Measurements from ENCODE around the gene RAB11FIP4.

RAB11FIP4 gene

DNA sequence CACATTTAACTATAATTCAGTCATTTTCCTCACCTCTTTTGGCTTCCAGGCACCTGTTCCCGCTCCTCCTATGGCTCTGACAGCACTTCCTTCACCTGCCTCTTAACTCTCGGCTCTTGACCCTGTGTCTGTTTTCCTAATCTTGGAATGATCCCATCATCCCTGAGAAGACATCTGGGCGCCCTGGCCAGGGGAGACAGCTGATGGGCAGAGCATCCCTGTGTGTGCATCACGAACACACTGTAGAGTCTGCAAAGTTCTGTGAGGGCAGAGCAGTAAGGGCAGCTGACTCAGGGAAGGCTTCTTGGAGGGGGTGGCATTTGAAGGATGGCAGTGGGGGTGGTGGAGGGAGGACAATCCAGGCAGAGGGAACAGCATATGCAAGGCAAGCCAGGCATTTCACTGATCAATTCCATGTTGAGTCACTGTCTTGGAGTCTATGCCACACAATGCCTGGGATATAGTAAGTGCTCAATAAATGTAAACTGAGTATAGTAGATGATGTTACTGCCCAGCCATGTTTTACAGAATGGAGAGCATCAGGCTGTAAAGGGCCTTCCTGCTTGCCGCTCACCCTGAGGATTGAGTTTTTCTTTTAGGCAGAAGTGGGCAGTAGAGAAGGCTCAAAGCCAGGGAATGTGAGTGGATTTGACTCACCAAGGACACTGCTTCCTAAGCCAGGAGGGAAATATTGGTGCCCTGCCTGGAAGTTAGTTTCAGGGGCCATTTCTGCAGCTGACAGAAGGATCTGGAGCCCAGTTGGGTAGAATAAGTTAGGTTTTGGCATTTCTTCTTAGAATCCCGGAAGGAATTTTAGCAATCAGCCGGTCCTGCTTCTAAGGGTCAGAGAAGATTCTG is 5.8 kb upstream of the RAB11FIP4 start:
- DNase-seq (ENCODE audit: insufficient read length, low spot score) = no peak
- FAIRE-seq = no peak

GRCh38 chr17:31386542-31387075 is 4.9 kb upstream of the RAB11FIP4 start:
- FAIRE-seq (no peak), DNase-seq (ENCODE audit: insufficient read length, low spot score) (no peak)

DNA sequence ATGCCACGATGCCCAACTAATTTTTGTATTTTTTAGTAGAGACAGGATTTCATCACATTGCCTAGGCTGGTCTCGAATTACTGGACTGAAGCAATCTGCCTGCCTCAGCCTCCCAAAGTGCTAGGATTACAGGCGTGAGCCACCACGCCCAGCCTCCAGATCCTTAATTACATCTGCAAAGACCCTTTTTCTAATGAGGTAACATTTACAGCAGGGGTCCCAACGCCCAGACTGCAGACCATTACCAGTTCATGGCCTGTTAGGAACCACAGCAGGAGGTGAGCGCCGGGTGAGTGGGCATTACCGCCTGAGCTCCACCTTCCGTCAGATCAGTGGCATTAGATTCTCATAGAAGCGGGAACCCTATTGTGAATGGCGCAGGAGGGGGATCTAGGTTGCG is 4.0 kb upstream of the RAB11FIP4 start:
- FAIRE-seq (no peak), DNase-seq (ENCODE audit: insufficient read length, low spot score) (no peak)

GRCh38 chr17:31388351-31388750 is 3.1 kb upstream of the RAB11FIP4 start:
- DNase-seq (ENCODE audit: insufficient read length, low spot score) = no peak

GRCh38 chr17:31388770-31389656 is 2.5 kb upstream of the RAB11FIP4 start:
- DNase-seq (ENCODE audit: insufficient read length, low spot score) (peak; percentile 79), FAIRE-seq (no peak)

More at GRCh38 chr17:31388351-31388750, 3.1 kb upstream of the RAB11FIP4 start:
- FAIRE-seq = no peak

DNA sequence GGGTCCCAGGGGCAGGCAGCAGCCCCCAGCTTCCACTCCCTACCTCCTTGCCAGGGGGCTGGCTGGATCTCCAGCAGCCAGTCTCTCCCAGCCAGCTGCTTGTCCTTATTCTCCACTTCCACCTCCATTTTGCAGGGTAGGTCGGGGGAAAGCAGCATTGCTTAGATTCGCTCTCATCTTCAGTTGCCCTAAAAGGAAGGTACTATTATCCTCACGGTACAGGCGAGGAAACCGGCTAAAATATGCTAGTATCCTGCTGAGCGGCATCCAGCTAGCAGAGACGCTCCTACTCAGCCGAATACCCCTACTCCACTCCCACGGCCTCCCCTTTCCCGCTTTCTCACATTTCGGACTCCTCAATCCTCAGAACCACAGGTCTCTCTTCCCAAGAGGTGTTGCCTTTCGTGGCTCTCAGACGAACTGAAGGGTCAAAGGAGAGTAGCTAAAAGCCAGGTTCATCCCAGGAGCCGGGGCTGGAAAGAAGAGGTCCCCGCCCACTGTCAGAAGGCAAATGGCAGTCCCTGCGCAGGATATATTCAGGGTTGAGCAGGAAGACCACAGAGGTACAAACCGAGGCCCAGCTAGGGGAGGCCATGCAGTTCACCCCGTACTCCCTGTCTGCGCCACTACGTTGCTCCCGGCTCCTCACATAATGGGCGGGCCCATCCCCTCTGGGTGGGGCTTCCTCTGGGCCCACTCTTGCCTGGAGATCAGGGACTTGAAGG is 1.7 kb upstream of the RAB11FIP4 start:
- no peak for DNase-seq (ENCODE audit: insufficient read length, low spot score)
- no peak for FAIRE-seq

DNA sequence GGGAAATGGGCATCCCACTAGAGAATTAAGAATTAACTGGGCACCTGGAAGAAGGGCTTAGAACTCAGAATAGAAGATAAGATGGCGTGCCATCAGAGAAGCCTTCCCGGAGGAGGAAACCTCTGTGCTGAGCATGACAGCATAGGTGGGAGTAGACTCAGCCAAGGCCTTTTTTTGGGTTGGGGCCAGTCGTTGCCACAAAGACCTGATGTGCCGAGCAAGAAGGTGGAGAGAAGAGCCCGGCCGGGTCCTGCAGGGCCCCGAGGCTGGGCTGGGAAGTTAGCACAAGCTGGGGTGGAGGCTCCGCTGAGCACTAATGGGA is 1.1 kb upstream of the RAB11FIP4 start:
- DNase-seq (ENCODE audit: insufficient read length, low spot score) = no peak
- no peak for FAIRE-seq

GRCh38 chr17:31390748-31391495 is 553 bp upstream of the RAB11FIP4 start:
- DNase-seq (ENCODE audit: insufficient read length, low spot score) = no peak
- FAIRE-seq = no peak

DNA sequence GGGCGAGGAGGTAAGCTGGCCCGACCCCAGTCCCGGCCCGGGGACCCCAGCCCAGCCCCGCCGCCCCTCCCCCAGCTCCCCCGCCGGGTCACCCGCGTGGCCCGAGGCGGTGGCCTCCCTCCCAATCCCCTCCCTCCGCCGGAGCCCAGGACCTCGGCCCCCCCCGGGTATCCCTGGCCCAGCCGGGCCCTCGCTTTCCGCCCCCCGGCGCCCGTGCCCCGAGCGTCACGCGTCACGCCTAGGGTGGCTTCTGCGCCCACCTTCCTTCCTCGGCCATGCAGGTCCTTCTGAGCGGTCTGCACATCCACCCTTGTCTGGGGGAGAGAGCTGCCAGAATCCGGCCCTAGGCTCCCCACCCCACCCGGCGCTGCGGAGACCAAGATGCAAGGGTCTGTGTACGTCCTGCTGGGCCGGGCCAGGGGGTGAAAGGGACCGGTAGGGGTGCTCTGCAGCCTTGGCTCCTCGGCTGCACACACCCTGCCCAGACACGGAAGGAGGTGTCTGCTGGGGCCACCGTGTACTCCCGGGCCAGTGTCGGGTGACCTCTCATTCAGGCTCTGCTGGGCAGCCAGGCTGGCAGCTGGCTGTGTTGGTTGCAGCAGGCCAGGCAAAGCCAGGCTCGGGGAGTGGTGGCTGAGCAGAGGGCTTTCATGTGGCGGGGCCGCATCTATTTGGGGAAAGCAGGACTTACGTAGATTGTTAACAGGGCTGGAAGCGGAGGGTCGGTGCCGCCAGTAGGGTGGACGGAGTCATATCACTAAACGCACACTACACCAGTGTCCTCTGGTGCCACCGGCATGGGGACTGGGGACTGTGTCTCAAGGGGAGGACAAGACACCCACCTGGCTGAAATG is 754 bp downstream of the RAB11FIP4 start:
- no peak for FAIRE-seq
- DNase-seq (ENCODE audit: insufficient read length, low spot score) = no peak

- DNase-seq (ENCODE audit: insufficient read length, low spot score) (no peak), FAIRE-seq (no peak)
These were observed 1.6 kb downstream of the RAB11FIP4 start for GRCh38 chr17:31392856-31393748.

DNA sequence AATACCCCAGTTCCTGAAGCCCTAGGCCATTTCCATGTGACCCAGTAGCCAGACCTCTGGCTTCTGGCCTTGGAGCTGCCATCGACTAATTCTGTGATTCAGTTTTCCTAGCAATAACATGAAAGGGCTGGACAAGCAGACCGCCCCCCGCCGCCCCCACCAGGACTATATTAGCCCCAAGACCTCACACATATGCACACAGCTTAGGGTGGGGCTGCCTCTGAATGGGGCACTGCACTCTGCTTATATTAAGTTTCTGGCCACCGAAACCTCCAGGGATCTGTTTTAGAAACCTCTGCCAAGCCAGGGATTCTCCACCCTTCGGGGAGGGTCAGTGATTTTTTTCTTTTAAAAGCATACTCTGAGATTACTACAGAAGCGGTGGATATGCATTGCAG is 2.3 kb downstream of the RAB11FIP4 start:
- DNase-seq (ENCODE audit: insufficient read length, low spot score) = no peak
- FAIRE-seq = no peak

DNA sequence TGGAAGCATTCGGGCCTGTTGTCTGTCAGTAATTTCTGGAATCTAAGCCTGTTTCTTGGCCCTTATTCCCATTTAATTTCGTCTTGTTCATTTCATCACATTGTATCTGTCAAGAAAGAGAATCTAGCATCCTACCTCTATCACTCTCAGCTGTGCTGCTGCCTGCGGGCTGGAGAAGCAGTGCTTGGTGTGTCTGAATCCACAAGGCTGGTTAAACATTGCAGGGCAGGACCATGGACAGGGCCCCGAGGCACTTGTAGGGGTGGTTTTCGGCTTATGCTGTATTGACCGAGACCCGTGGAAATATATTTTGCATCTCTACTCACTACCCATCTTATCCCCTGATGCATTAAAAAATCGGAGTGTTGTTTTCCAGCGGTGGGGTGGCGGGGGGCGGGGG is 3.1 kb downstream of the RAB11FIP4 start:
- no peak for FAIRE-seq

DNA sequence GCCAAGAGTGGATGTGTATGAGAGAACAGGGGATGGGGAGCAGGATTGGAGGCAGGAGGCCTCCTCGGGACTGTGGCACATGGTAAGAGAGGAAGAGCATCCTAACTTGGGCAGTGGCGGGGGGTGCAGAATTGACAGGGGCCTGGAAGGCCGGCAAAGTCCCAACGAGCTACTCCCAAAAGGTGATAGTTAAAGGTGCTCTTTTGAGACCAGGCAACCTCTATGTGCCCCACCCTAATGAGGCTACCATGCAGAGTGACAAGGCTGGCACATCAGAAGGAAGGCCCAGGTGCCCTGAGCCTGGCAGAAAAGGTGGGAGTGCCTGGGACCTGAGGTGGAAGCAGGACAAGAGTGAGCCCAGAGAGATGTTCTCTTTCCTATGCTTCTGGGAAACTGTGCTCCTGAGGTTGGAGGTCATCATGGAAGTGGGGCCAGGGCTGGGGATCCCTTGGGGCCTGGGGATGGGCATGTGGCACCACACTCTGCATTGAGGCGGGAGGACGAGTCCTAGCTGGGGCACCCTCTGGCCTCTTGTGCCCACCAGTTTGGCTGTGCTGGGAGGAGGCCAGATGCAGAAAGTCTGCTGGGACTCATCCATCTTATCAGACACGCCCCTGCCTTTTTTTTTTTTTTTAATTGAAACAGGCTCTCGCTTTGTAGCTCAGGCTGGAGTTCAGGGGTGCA is 5.9 kb downstream of the RAB11FIP4 start:
- DNase-seq (ENCODE audit: insufficient read length, low spot score) (no peak), FAIRE-seq (no peak)

More for the DNA sequence above, 3.1 kb downstream of the RAB11FIP4 start:
- DNase-seq (ENCODE audit: insufficient read length, low spot score) = no peak

- DNase-seq (ENCODE audit: insufficient read length, low spot score) (no peak), FAIRE-seq (no peak)
These were observed 7.2 kb downstream of the RAB11FIP4 start for GRCh38 chr17:31398381-31399311.

- FAIRE-seq (no peak), DNase-seq (ENCODE audit: insufficient read length, low spot score) (no peak)
These were observed 9.0 kb downstream of the RAB11FIP4 start for GRCh38 chr17:31400481-31400950.

GRCh38 chr17:31401456-31402254 is 10.2 kb downstream of the RAB11FIP4 start:
- DNase-seq (ENCODE audit: insufficient read length, low spot score) (no peak), FAIRE-seq (no peak)
